Caco-2 (cell line): ENCODE results near the gene FRYL. TPM values are rescaled to one million over a fixed set of nuclear protein-coding genes. Genes with fewer than 3 reads are reported as not detected.

ENCODE experiments used
- BruUV-seq: library from RNA; stranded (reverse); fragments of 400-500 nt; replicated peaks from 2 replicates; lab custom pipeline; 2021; lab: Mats Ljungman, UMichigan
- CTCF ChIA-PET: fragments of 300-600 bp; sonication (Branson Sonifier 250); formaldehyde crosslinking; loops from one replicate; lab custom pipeline; 2022; ENCODE audit warnings: antibody characterized with exemption; lab: Charles Lee
- POLR2A ChIA-PET: fragments of 300-600 bp; sonication (Branson Sonifier 250); formaldehyde crosslinking; loops from one replicate; lab custom pipeline; 2022; ENCODE audit warnings: antibody characterized with exemption; lab: Charles Lee
- DNase-seq, 2 experiments: peaks; one replicate each; pipeline versions ENCODE4 v3.0.0 to v3.0.0-alpha.2; 2020 to 2022
- H3K27me3 ChIP-seq: replicated peaks from 2 replicates; pipeline ENCODE4 v1.6.0; 2011; ENCODE audit warnings: low read length; ENCODE audit not compliant: control insufficient read depth, insufficient read depth
- H3K36me3 ChIP-seq: 2 replicates; pipeline ENCODE4 v1.5.1; 2011; ENCODE audit warnings: low read length; ENCODE audit not compliant: control insufficient read depth, insufficient read depth
- H3K4me1 ChIP-seq: fragments of 250-450 bp; sonication (Bioruptor Pico); 2 replicates; pipeline ENCODE4 v1.5.1; 2020; ENCODE audit warnings: mild to moderate bottlenecking
- H3K4me3 ChIP-seq: 2 replicates; pipeline ENCODE4 v1.5.1; 2011; ENCODE audit warnings: low read depth, mild to moderate bottlenecking, control low read depth, low read length
- H3K9me3 ChIP-seq: fragments of 250-450 bp; sonication (Bioruptor Pico); 2 replicates; pipeline ENCODE4 v1.5.1; 2020; ENCODE audit warnings: mild to moderate bottlenecking, moderate library complexity
- H3K27ac Mint-ChIP-seq: one replicate; pipeline ENCODE4 v1.8.0; 2022; ENCODE audit warnings: mixed read lengths; ENCODE audit not compliant: unreplicated experiment
- H3K27me3 Mint-ChIP-seq: one replicate; pipeline ENCODE4 v1.8.0; 2022; ENCODE audit warnings: mixed read lengths; ENCODE audit not compliant: insufficient read depth, unreplicated experiment
- H3K36me3 Mint-ChIP-seq: one replicate; pipeline ENCODE4 v1.8.0; 2022; ENCODE audit warnings: mild to moderate bottlenecking, mixed read lengths; ENCODE audit not compliant: insufficient read depth, unreplicated experiment
- H3K4me1 Mint-ChIP-seq: one replicate; pipeline ENCODE4 v1.8.0; 2022; ENCODE audit warnings: low read depth, mixed read lengths; ENCODE audit not compliant: unreplicated experiment
- H3K4me3 Mint-ChIP-seq: one replicate; pipeline ENCODE4 v1.8.0; 2022; ENCODE audit warnings: mild to moderate bottlenecking, moderate library complexity, mixed read lengths; ENCODE audit not compliant: unreplicated experiment
- H3K9me3 Mint-ChIP-seq: one replicate; pipeline ENCODE4 v1.8.0; 2022; ENCODE audit warnings: mixed read lengths; ENCODE audit not compliant: unreplicated experiment
- CTCF ChIP-seq, 2 experiments: fragments of 200-600 bp in 1 of 2; IDR thresholded peaks; 1 replicate in 1 of 2; 2 replicates in 1 of 2; pipeline versions ENCODE4 v1.5.1 to v1.8.0; 2011 to 2022; ENCODE audit warnings: antibody characterized with exemption in 1 of 2, control low read depth in 1 of 2, inconsistent platforms in 1 of 2, low read depth in 1 of 2, low read length in 1 of 2, mild to moderate bottlenecking in 1 of 2, moderate library complexity in 1 of 2; ENCODE audit not compliant: insufficient read depth in 1 of 2, severe bottlenecking in 1 of 2, unreplicated experiment in 1 of 2
- intact Hi-C: fragments of 100-400 bp; cut with micrococcal nuclease; formaldehyde crosslinking; loops from one replicate; pipeline ENCODE4 v1.10.0; 2022; ENCODE audit not compliant: unreplicated experiment
- total RNA-seq: library from RNA; stranded (reverse); gene quantifications from 2 replicates; pipeline ENCODE4 v1.2.3, GENCODE V29; 2022

Gene FRYL
- total RNA-seq, 1 experiment from 2014 or later = 27.4 TPM

- Mint-ChIP-seq H3K4me3 (no peak overlapping the region), H3K27ac (no peak overlapping the region), H3K36me3 (peaks cover 5% of the 10 kb centered on the region), H3K9me3 (no peaks in the 10 kb centered on the region), H3K27me3 (no peaks in the 10 kb centered on the region), H3K4me1 (peaks cover 6% of the 10 kb centered on the region)
- intact Hi-C loops = loop anchor here (1.0 to 10.0 kb wide), 3 partner anchors 100 to 283 kb away; partner anchors contain the start of gene FRYL
- no peaks in the 10 kb centered on the region for H3K9me3 ChIP-seq
- no peaks in the 10 kb centered on the region for H3K36me3 ChIP-seq
- ChIA-PET CTCF (no interaction called here), POLR2A (no interaction called here)
- H3K4me1 ChIP-seq = peaks cover 7% of the 10 kb centered on the region; the same call in 1 of the 2 replicates
- peak in 1 of 2 experiments; percentile 12 for DNase-seq
- TF ChIP-seq CTCF (IDR thresholded peaks at IDR 0.05; ENCODE audit: insufficient read depth in 1 of 2, low read depth in 1 of 2, low read length in 1 of 2, severe bottlenecking in 1 of 2, unreplicated experiment in 1 of 2) = peak; percentile 22 to 42
- no peaks in the 10 kb centered on the region for H3K27me3 ChIP-seq
- no TSS peak for BruUV-seq
- H3K4me3 ChIP-seq = no peak overlapping the region
These were observed 98.2 kb downstream of the FRYL start for GRCh38 chr4:48681856-48682255.

- no peaks in the 10 kb centered on the region for H3K9me3 Mint-ChIP-seq
- no TSS peak for BruUV-seq
- CTCF ChIA-PET = interaction anchor here (0.9 kb wide), 1 partner anchor 103 kb away, joined by 3 read pairs; no protein-coding TSS in a partner anchor
- H3K4me1 ChIP-seq = peaks cover 7% of the 10 kb centered on the region; the same call in 1 of the 2 replicates
- H3K36me3 ChIP-seq = no peaks in the 10 kb centered on the region
- peak overlapping the region; percentile 34 for H3K27ac Mint-ChIP-seq
- peaks cover 5% of the 10 kb centered on the region for H3K36me3 Mint-ChIP-seq
- no peak overlapping the region for H3K4me3 Mint-ChIP-seq
- H3K27me3 ChIP-seq = no peaks in the 10 kb centered on the region
- no peak overlapping the region for H3K4me3 ChIP-seq
- intact Hi-C loops = loop anchor here (5.0 to 10.0 kb wide), 2 partner anchors 101 to 284 kb away; partner anchors contain the start of gene FRYL
- no peaks in the 10 kb centered on the region for H3K27me3 Mint-ChIP-seq
- no peak for DNase-seq
- H3K9me3 ChIP-seq = no peaks in the 10 kb centered on the region
- no peak for TF ChIP-seq CTCF (IDR thresholded peaks at IDR 0.05; ENCODE audit: insufficient read depth in 1 of 2, low read depth in 1 of 2, low read length in 1 of 2, severe bottlenecking in 1 of 2, unreplicated experiment in 1 of 2)
- POLR2A ChIA-PET = no interaction called here
- peaks cover 6% of the 10 kb centered on the region for H3K4me1 Mint-ChIP-seq
These were observed 99.1 kb downstream of the FRYL start for GRCh38 chr4:48680848-48681568.

GRCh38 chr4:48673537-48673936, 106.5 kb downstream of the FRYL start:
- no peak for DNase-seq
- no TSS peak for BruUV-seq
- no peak for TF ChIP-seq CTCF (IDR thresholded peaks at IDR 0.05; ENCODE audit: insufficient read depth in 1 of 2, low read depth in 1 of 2, low read length in 1 of 2, severe bottlenecking in 1 of 2, unreplicated experiment in 1 of 2)
- Histone ChIP-seq H3K4me1 (peaks cover 11% of the 10 kb centered on the region), H3K4me3 (no peak overlapping the region), H3K27me3 (no peaks in the 10 kb centered on the region), H3K36me3 (no peaks in the 10 kb centered on the region), H3K9me3 (no peaks in the 10 kb centered on the region)
- Mint-ChIP-seq H3K27ac (no peak overlapping the region), H3K27me3 (no peaks in the 10 kb centered on the region), H3K4me3 (no peak overlapping the region), H3K9me3 (no peaks in the 10 kb centered on the region), H3K36me3 (peaks cover 5% of the 10 kb centered on the region), H3K4me1 (peaks cover 9% of the 10 kb centered on the region)
- intact Hi-C loops = no loop called here
- ChIA-PET POLR2A (no interaction called here), CTCF (no interaction called here)
